ENCODE data around the gene FILIP1. TPM values are rescaled to one million over a fixed set of nuclear protein-coding genes. Genes with fewer than 3 reads are reported as not detected.

The FILIP1 gene
- total and polyA plus RNA-seq, 10 of the 15 experiments (the other 5 are each of a cell fraction or from before 2014, with no cell fraction given), result 0.23 to 2.0 (median 0.44) TPM

DNA sequence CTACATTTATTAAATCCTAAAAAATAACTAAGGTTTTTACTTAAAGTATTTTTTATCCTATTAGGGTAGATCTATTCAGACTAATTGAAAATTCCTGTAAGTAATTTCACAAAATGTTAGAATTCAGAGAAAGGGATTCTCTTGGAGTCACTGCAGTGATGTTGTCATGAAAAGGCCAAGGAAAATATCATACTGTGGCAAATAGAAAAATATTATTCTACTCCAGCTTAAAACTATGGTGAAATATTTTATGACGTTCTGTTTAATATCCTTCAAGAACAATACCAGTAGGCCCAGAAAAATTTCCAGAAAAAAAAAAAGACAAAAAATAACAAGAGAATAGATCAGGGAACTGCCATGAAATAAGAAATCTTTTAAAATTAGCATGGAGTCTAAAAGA is 73.6 kb downstream of the FILIP1 start (continued):
- TF ChIP-seq RAD51 (IDR thresholded peaks at IDR 0.05) (no peak), SUPT20H (IDR thresholded peaks at IDR 0.05; ENCODE audit: borderline replicate concordance, control insufficient read depth, low read depth, low read length) (no peak), FOXM1 (IDR thresholded peaks at IDR 0.05; ENCODE audit: low read depth, low read length) (no peak)
- TF ChIP-seq, protein P1, sequence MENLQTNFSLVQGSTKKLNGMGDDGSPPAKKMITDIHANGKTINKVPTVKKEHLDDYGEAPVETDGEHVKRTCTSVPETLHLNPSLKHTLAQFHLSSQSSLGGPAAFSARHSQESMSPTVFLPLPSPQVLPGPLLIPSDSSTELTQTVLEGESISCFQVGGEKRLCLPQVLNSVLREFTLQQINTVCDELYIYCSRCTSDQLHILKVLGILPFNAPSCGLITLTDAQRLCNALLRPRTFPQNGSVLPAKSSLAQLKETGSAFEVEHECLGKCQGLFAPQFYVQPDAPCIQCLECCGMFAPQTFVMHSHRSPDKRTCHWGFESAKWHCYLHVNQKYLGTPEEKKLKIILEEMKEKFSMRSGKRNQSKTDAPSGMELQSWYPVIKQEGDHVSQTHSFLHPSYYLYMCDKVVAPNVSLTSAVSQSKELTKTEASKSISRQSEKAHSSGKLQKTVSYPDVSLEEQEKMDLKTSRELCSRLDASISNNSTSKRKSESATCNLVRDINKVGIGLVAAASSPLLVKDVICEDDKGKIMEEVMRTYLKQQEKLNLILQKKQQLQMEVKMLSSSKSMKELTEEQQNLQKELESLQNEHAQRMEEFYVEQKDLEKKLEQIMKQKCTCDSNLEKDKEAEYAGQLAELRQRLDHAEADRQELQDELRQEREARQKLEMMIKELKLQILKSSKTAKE (IDR thresholded peaks at IDR 0.05; ENCODE audit: low read depth, poor library complexity, severe bottlenecking), result no peak
- TF ChIP-seq, protein P2, sequence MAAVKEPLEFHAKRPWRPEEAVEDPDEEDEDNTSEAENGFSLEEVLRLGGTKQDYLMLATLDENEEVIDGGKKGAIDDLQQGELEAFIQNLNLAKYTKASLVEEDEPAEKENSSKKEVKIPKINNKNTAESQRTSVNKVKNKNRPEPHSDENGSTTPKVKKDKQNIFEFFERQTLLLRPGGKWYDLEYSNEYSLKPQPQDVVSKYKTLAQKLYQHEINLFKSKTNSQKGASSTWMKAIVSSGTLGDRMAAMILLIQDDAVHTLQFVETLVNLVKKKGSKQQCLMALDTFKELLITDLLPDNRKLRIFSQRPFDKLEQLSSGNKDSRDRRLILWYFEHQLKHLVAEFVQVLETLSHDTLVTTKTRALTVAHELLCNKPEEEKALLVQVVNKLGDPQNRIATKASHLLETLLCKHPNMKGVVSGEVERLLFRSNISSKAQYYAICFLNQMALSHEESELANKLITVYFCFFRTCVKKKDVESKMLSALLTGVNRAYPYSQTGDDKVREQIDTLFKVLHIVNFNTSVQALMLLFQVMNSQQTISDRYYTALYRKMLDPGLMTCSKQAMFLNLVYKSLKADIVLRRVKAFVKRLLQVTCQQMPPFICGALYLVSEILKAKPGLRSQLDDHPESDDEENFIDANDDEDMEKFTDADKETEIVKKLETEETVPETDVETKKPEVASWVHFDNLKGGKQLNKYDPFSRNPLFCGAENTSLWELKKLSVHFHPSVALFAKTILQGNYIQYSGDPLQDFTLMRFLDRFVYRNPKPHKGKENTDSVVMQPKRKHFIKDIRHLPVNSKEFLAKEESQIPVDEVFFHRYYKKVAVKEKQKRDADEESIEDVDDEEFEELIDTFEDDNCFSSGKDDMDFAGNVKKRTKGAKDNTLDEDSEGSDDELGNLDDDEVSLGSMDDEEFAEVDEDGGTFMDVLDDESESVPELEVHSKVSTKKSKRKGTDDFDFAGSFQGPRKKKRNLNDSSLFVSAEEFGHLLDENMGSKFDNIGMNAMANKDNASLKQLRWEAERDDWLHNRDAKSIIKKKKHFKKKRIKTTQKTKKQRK (IDR thresholded peaks at IDR 0.05; ENCODE audit: low read depth, low read length), result no peak

DNA sequence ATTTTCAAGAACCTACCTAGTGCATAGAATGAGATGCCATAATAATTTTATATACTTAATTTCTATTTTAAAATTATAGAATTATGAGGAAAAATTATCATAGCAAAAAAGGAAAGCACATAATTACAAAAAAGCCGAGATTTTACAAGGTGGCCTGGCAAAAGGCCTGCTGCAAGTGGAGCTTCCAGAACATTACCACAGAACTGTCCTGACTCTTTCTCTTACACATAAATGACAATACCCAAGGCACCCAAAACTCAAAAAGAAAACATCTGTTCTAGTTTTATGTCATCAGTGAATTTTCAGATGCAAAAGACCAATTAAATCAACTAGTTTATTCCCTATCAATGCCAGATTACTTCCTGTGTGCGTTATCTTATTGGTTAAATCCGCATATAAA is 74.2 kb downstream of the FILIP1 start:
- no peaks in the 10 kb centered on the region for H3K79me2 ChIP-seq (ENCODE audit: control insufficient read depth, insufficient read depth, low read length)
- ChIA-PET RAD21 (ENCODE audit: unreplicated experiment) (no interaction called here), POLR2A (interaction anchor here (0.6 to 0.7 kb wide), 2 partner anchors 178 to 472 kb away, joined by 3 to 4 read pairs; no protein-coding TSS in a partner anchor), CTCF (interaction anchor here (0.6 to 1.0 kb wide), 2 partner anchors 122 to 254 kb away, joined by 3 read pairs; no protein-coding TSS in a partner anchor), SMC1A (ENCODE audit: uncharacterized antibody, unreplicated experiment) (interaction anchor here (1.0 to 1.5 kb wide), 3 partner anchors 9 to 74 kb away, joined by 3 to 5 read pairs (median 4); partner anchors contain the start of gene FILIP1)
- no peak overlapping the region for H3K4me3 ChIP-seq
- H3K4me2 ChIP-seq (ENCODE audit: control insufficient read depth, insufficient read depth), result no peak overlapping the region
- H3K36me3 ChIP-seq (ENCODE audit: control insufficient read depth in 2 of 2, insufficient read depth in 2 of 2, low read length in 1 of 2), result no peaks in the 10 kb centered on the region
- no peaks in the 10 kb centered on the region for H3K4me1 ChIP-seq (ENCODE audit: control insufficient read depth, insufficient read depth, low read length)
- intact Hi-C loops (cut with micrococcal nuclease; ENCODE audit: unreplicated experiment) (no loop called here), in situ Hi-C loops (cut with MboI) (no loop called here)
- ATAC-seq (no peak), DNase-seq (ENCODE audit: low read depth, low spot score) (no peak), FAIRE-seq (no peak)
- 64% methylated on average over 3 of the region's 3 CpGs for WGBS (ENCODE audit: insufficient coverage, insufficient replicate concordance, low lambda C conversion rate, missing lambda C conversion rate)
- no peaks in the 10 kb centered on the region for H3K27me3 ChIP-seq (replicated peaks in 1 of 2; ENCODE audit: control insufficient read depth in 2 of 2, insufficient read depth in 2 of 2, low read length in 1 of 2)
- H2AFZ ChIP-seq (ENCODE audit: control insufficient read depth, low read depth, low read length), result no peak overlapping the region
- no peak overlapping the region for H3K9ac ChIP-seq (ENCODE audit: control insufficient read depth, insufficient read depth, low read length)
- H4K20me1 ChIP-seq (ENCODE audit: control insufficient read depth, insufficient read depth), result no peaks in the 10 kb centered on the region
- H3K27ac ChIP-seq (ENCODE audit: control insufficient read depth, insufficient read depth), result no peak overlapping the region
- BruUV-seq (replicated peaks), result no TSS peak
- no peaks in the 10 kb centered on the region for H3K9me3 ChIP-seq (replicated peaks; ENCODE audit: control insufficient read depth, insufficient read depth, low read length)
- TF ChIP-seq CHD2 (IDR thresholded peaks at IDR 0.05; ENCODE audit: borderline replicate concordance, low read depth, low read length), result no peak
- TF ChIP-seq MTA3 (IDR thresholded peaks at IDR 0.05; ENCODE audit: borderline replicate concordance, low read length), result no peak
- TF ChIP-seq ZNF24 (IDR thresholded peaks at IDR 0.05), result no peak
- TF ChIP-seq SIX5 (IDR thresholded peaks at IDR 0.05; ENCODE audit: low read depth, low read length, severe bottlenecking), result no peak
- TF ChIP-seq ZSCAN29 (IDR thresholded peaks at IDR 0.05), result no peak
- no peak for TF ChIP-seq KAT2A (conservative IDR thresholded peaks at IDR 0.05; ENCODE audit: control insufficient read depth, low read depth, low read length)
- TF ChIP-seq, protein P3, sequence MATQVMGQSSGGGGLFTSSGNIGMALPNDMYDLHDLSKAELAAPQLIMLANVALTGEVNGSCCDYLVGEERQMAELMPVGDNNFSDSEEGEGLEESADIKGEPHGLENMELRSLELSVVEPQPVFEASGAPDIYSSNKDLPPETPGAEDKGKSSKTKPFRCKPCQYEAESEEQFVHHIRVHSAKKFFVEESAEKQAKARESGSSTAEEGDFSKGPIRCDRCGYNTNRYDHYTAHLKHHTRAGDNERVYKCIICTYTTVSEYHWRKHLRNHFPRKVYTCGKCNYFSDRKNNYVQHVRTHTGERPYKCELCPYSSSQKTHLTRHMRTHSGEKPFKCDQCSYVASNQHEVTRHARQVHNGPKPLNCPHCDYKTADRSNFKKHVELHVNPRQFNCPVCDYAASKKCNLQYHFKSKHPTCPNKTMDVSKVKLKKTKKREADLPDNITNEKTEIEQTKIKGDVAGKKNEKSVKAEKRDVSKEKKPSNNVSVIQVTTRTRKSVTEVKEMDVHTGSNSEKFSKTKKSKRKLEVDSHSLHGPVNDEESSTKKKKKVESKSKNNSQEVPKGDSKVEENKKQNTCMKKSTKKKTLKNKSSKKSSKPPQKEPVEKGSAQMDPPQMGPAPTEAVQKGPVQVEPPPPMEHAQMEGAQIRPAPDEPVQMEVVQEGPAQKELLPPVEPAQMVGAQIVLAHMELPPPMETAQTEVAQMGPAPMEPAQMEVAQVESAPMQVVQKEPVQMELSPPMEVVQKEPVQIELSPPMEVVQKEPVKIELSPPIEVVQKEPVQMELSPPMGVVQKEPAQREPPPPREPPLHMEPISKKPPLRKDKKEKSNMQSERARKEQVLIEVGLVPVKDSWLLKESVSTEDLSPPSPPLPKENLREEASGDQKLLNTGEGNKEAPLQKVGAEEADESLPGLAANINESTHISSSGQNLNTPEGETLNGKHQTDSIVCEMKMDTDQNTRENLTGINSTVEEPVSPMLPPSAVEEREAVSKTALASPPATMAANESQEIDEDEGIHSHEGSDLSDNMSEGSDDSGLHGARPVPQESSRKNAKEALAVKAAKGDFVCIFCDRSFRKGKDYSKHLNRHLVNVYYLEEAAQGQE (IDR thresholded peaks at IDR 0.05; ENCODE audit: low read depth, low read length), result no peak
- TF ChIP-seq YBX1 (IDR thresholded peaks at IDR 0.05), result no peak

Measured in GM12878 (cell line).